GM19395 (cell line): Measurements from ENCODE around the gene SPPL3.
A peak's percentile ranks its signal among the peaks of the same experiment; 100 is the strongest.
"Not testable (repeated sequence)": the region's sequence is repeated elsewhere in the genome, so short reads cannot be mapped to it uniquely, and the experiment has no call there.

Source experiments
- ATAC-seq: cut with Tn5 transposase; IDR thresholded peaks from one replicate; pipeline ENCODE4 v1.9.1; 2021; ENCODE audit warnings: mild to moderate bottlenecking, moderate library complexity; ENCODE audit not compliant: unreplicated experiment

The SPPL3 gene

GRCh38 chr12:120921637-120922036 is 17.5 kb upstream of the SPPL3 start:
- ATAC-seq, result no peak

GRCh38 chr12:120920178-120920577 is 16.0 kb upstream of the SPPL3 start:
- ATAC-seq, result no peak

GRCh38 chr12:120917748-120918147 is 13.6 kb upstream of the SPPL3 start:
- no peak for ATAC-seq

GRCh38 chr12:120916561-120916960 is 12.4 kb upstream of the SPPL3 start:
- ATAC-seq, result no peak

- no peak for ATAC-seq
Measured at GRCh38 chr12:120914794-120915193, 10.6 kb upstream of the SPPL3 start.

GRCh38 chr12:120909633-120910298 is 5.6 kb upstream of the SPPL3 start:
- ATAC-seq, result no peak

GRCh38 chr12:120905856-120906384 is 1.8 kb upstream of the SPPL3 start:
- no peak for ATAC-seq

- peak; percentile 51 for ATAC-seq
Measured at GRCh38 chr12:120903412-120904196, 554 bp downstream of the SPPL3 start.

GRCh38 chr12:120902846-120903411 is 1.2 kb downstream of the SPPL3 start:
- no peak for ATAC-seq

GRCh38 chr12:120901818-120902217 is 2.3 kb downstream of the SPPL3 start:
- ATAC-seq, result no peak

- ATAC-seq, result not testable (repeated sequence)
Measured at GRCh38 chr12:120901101-120901500, 3.1 kb downstream of the SPPL3 start.

- ATAC-seq, result no peak
Measured at GRCh38 chr12:120895532-120895931, 8.6 kb downstream of the SPPL3 start.

- ATAC-seq, result no peak
Measured at GRCh38 chr12:120892265-120892664, 11.9 kb downstream of the SPPL3 start.

- no peak for ATAC-seq
Measured at GRCh38 chr12:120890963-120891362, 13.2 kb downstream of the SPPL3 start.

- ATAC-seq, result no peak
Measured at GRCh38 chr12:120887253-120888043, 16.7 kb downstream of the SPPL3 start.

GRCh38 chr12:120886199-120887018 is 17.7 kb downstream of the SPPL3 start:
- peak; percentile 73 for ATAC-seq

- ATAC-seq, result no peak
Measured at GRCh38 chr12:120885521-120885920, 18.6 kb downstream of the SPPL3 start.

GRCh38 chr12:120884644-120885043 is 19.5 kb downstream of the SPPL3 start:
- ATAC-seq, result no peak

- no peak for ATAC-seq
Measured at GRCh38 chr12:120882055-120882555, 22.1 kb downstream of the SPPL3 start.

- no peak for ATAC-seq
Measured at GRCh38 chr12:120879718-120880300, 24.3 kb downstream of the SPPL3 start.
